ENCODE measurements around the gene ADGRF3. TPM values are rescaled to one million over a fixed set of nuclear protein-coding genes. Genes with fewer than 3 reads are reported as not detected.
A peak's percentile ranks its signal among the peaks of the same experiment; 100 is the strongest.

Gene ADGRF3
- total and polyA plus RNA-seq, 12 donors, result 0.03 to 0.72 TPM; not detected in 10

- intact Hi-C loops (cut with DNase I), result no loop called here
- H3K27ac ChIP-seq, result no peak overlapping the region
- peaks cover 0 to 3% (median 0%) of the 10 kb centered on the region in 9 donors for H3K4me1 ChIP-seq
- peaks cover 0 to 91% (median 19%) of the 10 kb centered on the region in 9 donors for H3K36me3 ChIP-seq
- H3K27me3 ChIP-seq, result no peaks in the 10 kb centered on the region
- no peak for TF ChIP-seq CTCF (IDR thresholded peaks at IDR 0.05)
- no peaks in the 10 kb centered on the region for H3K9me3 ChIP-seq
- DNase-seq (no peak), ATAC-seq (no peak)
- no peak overlapping the region for H3K4me3 ChIP-seq
These were observed 38.0 kb upstream of the ADGRF3 start for GRCh38 chr2:26384597-26384996.

- intact Hi-C loops (cut with DNase I), result no loop called here
- TF ChIP-seq CTCF (IDR thresholded peaks at IDR 0.05), result no peak
- Histone ChIP-seq H3K9me3 (no peaks in the 10 kb centered on the region), H3K4me3 (no peak overlapping the region), H3K36me3 (peaks cover 0 to 91% (median 17%) of the 10 kb centered on the region in 9 donors), H3K27me3 (no peaks in the 10 kb centered on the region), H3K27ac (no peak overlapping the region), H3K4me1 (peaks cover 0 to 3% (median 0%) of the 10 kb centered on the region in 9 donors)
- WGBS, 2 donors, result 95 to 97% methylated on average over 9 of the region's 9 CpGs
- DNase-seq (no peak), ATAC-seq (no peak)
These were observed 37.6 kb upstream of the ADGRF3 start for GRCh38 chr2:26384183-26384582.

DNA sequence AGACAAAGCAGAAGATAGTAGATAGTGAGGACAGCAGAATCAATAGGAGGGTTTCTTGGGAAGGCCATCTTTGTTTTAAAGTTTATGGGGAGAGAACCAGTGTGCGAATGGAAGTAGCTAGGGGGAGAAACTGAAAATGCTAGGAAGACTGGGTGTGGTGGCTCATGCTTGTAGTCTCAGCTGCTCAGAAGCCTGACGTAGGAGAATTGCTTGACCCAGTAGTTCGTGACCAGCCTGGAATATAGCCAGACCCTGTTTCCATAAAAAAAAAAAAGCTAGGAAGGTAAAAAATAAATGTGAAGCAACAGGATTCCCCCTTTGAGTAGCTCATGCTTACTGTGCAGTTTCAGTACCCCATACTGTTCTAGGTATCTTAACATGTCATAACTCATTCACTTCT, 36.0 kb upstream of the ADGRF3 start:
- ATAC-seq (peak in 1 of 8 donors; percentile 44), DNase-seq (no peak)
- Histone ChIP-seq H3K27ac (no peak overlapping the region), H3K27me3 (no peaks in the 10 kb centered on the region), H3K36me3 (peaks cover 0 to 91% (median 14%) of the 10 kb centered on the region in 9 donors), H3K4me3 (no peak overlapping the region), H3K4me1 (peaks cover 0 to 3% (median 0%) of the 10 kb centered on the region in 9 donors), H3K9me3 (no peaks in the 10 kb centered on the region)
- TF ChIP-seq CTCF (IDR thresholded peaks at IDR 0.05), result no peak
- 88 to 92% methylated on average over 3 of the region's 3 CpGs for WGBS, 2 donors
- intact Hi-C loops (cut with DNase I), result no loop called here

DNA sequence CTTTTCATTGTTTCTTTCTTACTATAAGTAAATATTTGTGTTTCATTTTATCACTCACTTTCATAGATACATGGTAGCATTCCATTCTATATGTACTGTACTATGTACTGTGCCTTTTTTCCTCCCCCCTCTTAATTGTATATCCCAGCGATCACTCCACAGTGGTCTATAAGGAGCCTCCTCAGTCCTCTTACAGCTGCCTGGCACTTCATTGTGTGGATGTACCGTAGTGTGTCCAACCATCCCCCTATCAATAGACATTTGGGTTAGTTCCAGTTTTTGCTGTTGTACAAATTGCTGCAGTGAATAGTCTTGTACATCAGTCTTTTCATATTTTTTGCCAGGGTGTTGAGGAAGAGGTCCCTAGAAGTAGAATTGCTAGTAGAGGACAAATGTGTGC, 33.7 kb upstream of the ADGRF3 start:
- WGBS, 2 donors, result 85 to 89% methylated on average over 2 of the region's 2 CpGs
- Histone ChIP-seq H3K9me3 (no peaks in the 10 kb centered on the region), H3K4me3 (no peak overlapping the region), H3K27me3 (no peaks in the 10 kb centered on the region), H3K27ac (no peak overlapping the region), H3K4me1 (peaks cover 0 to 3% (median 0%) of the 10 kb centered on the region in 9 donors), H3K36me3 (peaks cover 0 to 90% (median 6%) of the 10 kb centered on the region in 9 donors)
- intact Hi-C loops (cut with DNase I), result no loop called here
- no peak for DNase-seq
- ATAC-seq, result no peak
- TF ChIP-seq CTCF (IDR thresholded peaks at IDR 0.05), result no peak
